GM19468 (cell line): ENCODE measurements around the gene LCE2A.

Experiments used
- ATAC-seq: cut with Tn5 transposase; IDR thresholded peaks from one replicate; pipeline ENCODE4 v1.9.1; 2021; ENCODE audit warnings: mild to moderate bottlenecking, moderate library complexity, moderate number of reproducible peaks; ENCODE audit not compliant: unreplicated experiment; ENCODE audit errors: extremely low read depth

Gene LCE2A

DNA sequence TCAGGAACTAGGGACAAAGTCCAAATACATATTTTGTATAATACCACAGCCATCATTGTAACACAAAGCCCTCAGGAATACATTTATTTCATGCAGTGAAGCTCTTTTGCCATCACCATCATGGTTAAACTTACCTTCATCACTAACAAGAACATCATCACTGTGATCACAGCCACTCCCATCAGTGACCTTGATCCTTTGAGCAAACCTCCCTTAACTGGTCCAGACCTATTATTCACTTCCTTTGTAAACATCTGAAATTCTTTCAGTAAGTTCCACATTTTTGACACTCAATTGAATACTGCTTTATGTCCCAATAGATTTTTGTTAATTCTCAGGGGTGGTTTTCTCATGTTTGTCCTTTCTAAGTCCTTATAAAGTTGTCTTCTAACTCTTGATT is 43.5 kb downstream of the LCE2A start:
- no peak for ATAC-seq

- no peak for ATAC-seq
Observed at GRCh38 chr1:152743371-152744145, 45.4 kb downstream of the LCE2A start.

GRCh38 chr1:152745289-152745704 is 47.2 kb downstream of the LCE2A start:
- ATAC-seq = no peak

DNA sequence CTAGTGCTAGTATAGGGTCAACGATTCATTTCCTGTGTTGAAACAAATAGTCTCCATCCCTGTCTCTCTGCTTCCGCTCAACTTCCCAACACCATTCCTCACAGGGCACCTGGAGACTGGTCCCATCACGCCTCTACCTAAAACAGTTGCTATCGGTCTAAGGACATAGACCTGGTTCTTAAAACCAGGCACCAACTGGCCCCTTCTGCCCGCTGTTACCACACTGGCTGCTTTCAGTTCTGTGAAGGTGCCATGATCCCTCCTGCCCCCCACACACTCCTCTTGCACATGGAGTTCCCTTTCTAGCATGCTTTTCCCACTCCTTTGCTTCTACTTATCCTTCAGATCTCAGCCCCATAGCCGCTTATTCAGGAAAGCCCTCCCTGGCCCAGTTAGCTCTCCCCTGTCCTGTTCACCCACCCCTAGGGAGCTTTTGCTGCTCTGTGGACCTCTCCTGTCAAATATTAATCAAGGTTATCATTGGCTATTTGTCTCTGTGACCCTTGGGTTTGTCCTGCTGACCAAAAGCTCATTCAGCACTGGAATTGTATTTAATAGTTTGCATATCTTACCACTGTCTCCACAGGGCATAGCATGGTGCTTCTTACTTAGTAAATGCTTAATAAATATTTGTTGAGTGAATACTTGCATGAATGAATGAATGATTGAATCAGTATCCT is 47.8 kb downstream of the LCE2A start:
- no peak for ATAC-seq

DNA sequence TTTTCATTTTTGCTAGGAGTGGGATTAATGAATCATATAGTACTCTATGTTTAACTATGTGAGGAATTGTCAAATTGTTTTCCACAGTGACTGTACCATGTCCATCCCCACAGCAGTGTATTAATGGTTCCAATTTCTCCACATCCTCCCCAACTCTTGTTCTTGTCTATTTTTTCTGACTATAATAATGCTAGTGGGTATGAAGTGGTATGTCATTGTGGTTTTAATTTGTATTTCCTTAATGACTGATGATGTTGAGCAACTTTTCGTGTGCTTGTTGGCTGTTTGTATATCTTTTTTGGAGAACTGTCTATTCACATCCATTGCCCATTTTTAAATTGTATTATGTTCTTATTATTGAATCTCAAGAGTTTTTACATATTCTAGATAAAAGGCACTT is 49.7 kb downstream of the LCE2A start:
- no peak for ATAC-seq
